Stomach (tissue), 9 donors: Measurements from ENCODE around the gene RAB31. TPM values are rescaled to one million over a fixed set of nuclear protein-coding genes. Genes with fewer than 3 reads are reported as not detected.

Source experiments
- DNase-seq, 2 donors: peaks; one replicate each; pipeline versions ENCODE4 v3.0.0 to v3.0.0-alpha.2; 2013 to 2019
- H3K27ac ChIP-seq, 5 donors: fragments of 200-600 bp in 4 of 5; sonication (generic) in 4 of 5; one replicate each; pipeline ENCODE4 v1.5.1; 2013 to 2019; ENCODE audit warnings: mild to moderate bottlenecking in 1 of 5, moderate library complexity in 1 of 5
- H3K27me3 ChIP-seq, 3 donors: fragments of 200-600 bp; sonication (generic); one replicate each; pipeline ENCODE4 v1.5.1; 2017 to 2019; ENCODE audit warnings: mixed run types in 1 of 3
- H3K36me3 ChIP-seq, 4 donors: fragments of 200-600 bp; sonication (generic); 1 replicate in 3 of 4; 2 replicates in 1 of 4; pipeline ENCODE4 v1.5.1; 2016 to 2019
- H3K4me1 ChIP-seq, 4 donors: fragments of 200-600 bp; sonication (generic); one replicate each; pipeline ENCODE4 v1.5.1; 2016 to 2019
- H3K4me3 ChIP-seq, 4 donors: fragments of 200-600 bp; sonication (generic) in 3 of 4; one replicate each; pipeline ENCODE4 v1.5.1; 2016 to 2019; ENCODE audit warnings: mild to moderate bottlenecking in 1 of 4
- H3K9me3 ChIP-seq, 4 donors: fragments of 200-600 bp; sonication (generic); one replicate each; pipeline ENCODE4 v1.5.1; 2016 to 2019
- EP300 ChIP-seq: sonication (generic); formaldehyde crosslinking; IDR thresholded peaks from one replicate; pipeline ENCODE4 v1.6.1; 2017; ENCODE audit warnings: antibody characterized with exemption
- POLR2A ChIP-seq, 4 donors: fragments of 450-650 bp; IDR thresholded peaks; one replicate each; pipeline ENCODE4 v1.6.1; 2016; ENCODE audit warnings: antibody characterized with exemption in 4 of 4, control low read depth in 2 of 4, mild to moderate bottlenecking in 1 of 4, moderate library complexity in 1 of 4
- POLR2AphosphoS5 ChIP-seq, 3 donors: sonication (generic); formaldehyde crosslinking; IDR thresholded peaks; one replicate each; pipeline ENCODE4 v1.6.1; 2016; ENCODE audit warnings: antibody characterized with exemption in 3 of 3
- WGBS, 5 donors: extraction: QIAGEN DNeasy Blood & Tissue Kit in 3 of 5; methylation state at CpG; one replicate each; pipeline versions ENCODE4 v1.1.5 to v1.1.7; 2013 to 2018; 5-methylcytosine and 5-hydroxymethylcytosine counted together
- intact Hi-C: fragments of 100-400 bp; cut with DNase I; formaldehyde crosslinking; loops from one replicate; pipeline ENCODE4 v1.15.1; 2023; ENCODE audit warnings: low total_unique reads
- polyA plus RNA-seq, 3 donors: library from polyadenylated mRNA; stranded (reverse); fragments of 200-250 nt; gene quantifications; one replicate each; pipeline ENCODE4 v1.2.3, GENCODE V29; 2013
- total RNA-seq, 5 donors: library from RNA; depleted of rRNA; stranded (reverse); fragments of >200 nt; gene quantifications; one replicate each; pipeline versions ENCODE4 v1.1.0 to v1.2.3, GENCODE V29; 2014 to 2016
- TF ChIP-seq, protein P1 (sequence below), 7 experiments: fragments of 450-650 bp in 4 of 7; fragments of 200-600 bp in 3 of 7; sonication (generic) in 3 of 7; IDR thresholded peaks; one replicate each; pipeline ENCODE4 v1.5.1; 2016 to 2019; ENCODE audit warnings: antibody characterized with exemption in 7 of 7, control low read depth in 2 of 7, mild to moderate bottlenecking in 1 of 7
- donor health status: healthy with polysubstance abuse.
- donor health status: Bipolar disorder and iron deficiency.
- donor health status: healthy.

Gene RAB31
- total and polyA plus RNA-seq, 8 donors: 10.1 to 65.5 (median 36.8) TPM

DNA sequence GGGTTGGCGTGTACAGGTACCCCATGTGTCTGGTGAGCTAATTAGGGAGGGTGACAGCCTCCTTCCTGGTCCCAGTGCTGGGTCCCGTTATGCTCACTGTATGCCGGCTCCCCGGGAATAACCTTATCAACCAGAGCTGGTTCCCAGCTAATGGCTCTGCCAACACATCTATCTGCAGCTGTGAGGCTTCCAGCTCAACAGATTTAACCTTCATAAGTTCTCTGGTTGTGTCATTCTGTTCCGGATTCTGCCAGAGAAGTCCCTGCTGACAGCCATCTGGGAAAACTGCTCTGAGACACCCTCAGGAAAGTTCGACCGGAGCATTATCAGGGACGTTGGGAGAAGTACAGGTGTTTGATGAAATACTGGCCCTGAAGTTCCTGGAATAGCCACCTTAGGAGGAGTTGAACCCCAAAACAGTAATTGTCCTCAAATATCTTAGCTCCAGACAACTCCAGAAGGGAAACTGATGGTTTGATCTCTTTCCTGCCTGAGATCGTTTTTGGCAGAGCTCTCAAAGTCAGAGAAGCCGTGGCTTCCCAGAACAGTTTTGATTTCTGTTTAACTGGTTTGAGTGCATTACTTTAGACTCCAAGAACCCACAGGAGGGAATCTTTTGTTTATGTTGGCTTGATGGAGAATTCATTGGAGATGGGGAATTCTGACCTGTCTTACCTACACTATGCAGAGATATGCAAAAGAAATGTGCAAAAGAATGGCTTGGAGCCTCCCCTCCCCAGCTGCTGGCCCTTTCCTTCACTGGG is 138.2 kb downstream of the RAB31 start:
- TF ChIP-seq EP300 (no peak), POLR2A (IDR thresholded peaks at IDR 0.05) (no peak), POLR2AphosphoS5 (IDR thresholded peaks at IDR 0.05) (no peak)
- TF ChIP-seq, protein P1, sequence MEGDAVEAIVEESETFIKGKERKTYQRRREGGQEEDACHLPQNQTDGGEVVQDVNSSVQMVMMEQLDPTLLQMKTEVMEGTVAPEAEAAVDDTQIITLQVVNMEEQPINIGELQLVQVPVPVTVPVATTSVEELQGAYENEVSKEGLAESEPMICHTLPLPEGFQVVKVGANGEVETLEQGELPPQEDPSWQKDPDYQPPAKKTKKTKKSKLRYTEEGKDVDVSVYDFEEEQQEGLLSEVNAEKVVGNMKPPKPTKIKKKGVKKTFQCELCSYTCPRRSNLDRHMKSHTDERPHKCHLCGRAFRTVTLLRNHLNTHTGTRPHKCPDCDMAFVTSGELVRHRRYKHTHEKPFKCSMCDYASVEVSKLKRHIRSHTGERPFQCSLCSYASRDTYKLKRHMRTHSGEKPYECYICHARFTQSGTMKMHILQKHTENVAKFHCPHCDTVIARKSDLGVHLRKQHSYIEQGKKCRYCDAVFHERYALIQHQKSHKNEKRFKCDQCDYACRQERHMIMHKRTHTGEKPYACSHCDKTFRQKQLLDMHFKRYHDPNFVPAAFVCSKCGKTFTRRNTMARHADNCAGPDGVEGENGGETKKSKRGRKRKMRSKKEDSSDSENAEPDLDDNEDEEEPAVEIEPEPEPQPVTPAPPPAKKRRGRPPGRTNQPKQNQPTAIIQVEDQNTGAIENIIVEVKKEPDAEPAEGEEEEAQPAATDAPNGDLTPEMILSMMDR (IDR thresholded peaks at IDR 0.05): no peak
- H3K27me3 ChIP-seq: no peaks in the 10 kb centered on the region
- intact Hi-C loops: no loop called here
- peaks cover 0 to 73% (median 40%) of the 10 kb centered on the region in 4 donors for H3K4me1 ChIP-seq
- DNase-seq: no peak
- no peak overlapping the region for H3K4me3 ChIP-seq
- no peaks in the 10 kb centered on the region for H3K36me3 ChIP-seq
- WGBS, 5 donors: 29 to 47% (median 40%) methylated on average over 10 of the region's 10 CpGs
- peak overlapping the region; percentile 29 to 74 (median 59) for H3K27ac ChIP-seq
- H3K9me3 ChIP-seq: no peaks in the 10 kb centered on the region

DNA sequence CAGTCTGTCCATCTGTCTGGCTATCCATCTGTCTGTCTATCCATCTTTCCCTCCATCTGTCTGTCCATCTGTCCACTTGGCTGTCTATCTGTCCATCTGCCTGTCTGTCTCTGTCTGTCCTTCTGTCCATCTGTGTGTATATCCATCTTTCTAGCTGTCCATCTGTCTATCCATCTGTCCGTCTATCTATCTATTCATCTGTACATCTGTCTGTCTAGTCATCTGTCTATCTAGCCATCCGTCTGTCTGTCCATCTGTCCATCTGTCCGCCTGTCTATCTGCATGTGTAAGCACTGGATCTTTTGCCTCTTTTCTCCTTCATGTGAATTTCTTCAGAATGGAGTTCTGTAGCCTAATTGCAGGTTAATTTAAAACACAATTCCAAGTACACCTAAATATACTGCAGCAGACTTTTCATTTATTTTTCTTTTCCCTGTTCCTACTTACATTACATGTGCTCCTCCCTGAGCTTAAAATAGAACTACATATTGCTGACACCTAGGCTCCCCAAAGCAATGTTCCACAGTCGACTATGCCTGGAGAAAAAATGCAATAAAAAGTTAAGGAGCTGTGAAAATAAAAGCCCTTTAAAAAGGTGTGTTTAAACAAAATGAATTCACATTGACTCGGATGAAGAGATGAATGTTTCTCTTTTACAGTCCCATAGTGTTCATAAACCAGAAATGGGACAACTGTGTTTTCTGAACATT is 140.2 kb downstream of the RAB31 start:
- H3K27me3 ChIP-seq: no peaks in the 10 kb centered on the region
- no peak overlapping the region for H3K4me3 ChIP-seq
- peak overlapping the region in 1 of 5 donors; percentile 80 for H3K27ac ChIP-seq
- H3K4me1 ChIP-seq: peaks cover 0 to 71% (median 34%) of the 10 kb centered on the region in 4 donors
- TF ChIP-seq EP300 (no peak), POLR2A (IDR thresholded peaks at IDR 0.05) (no peak), POLR2AphosphoS5 (IDR thresholded peaks at IDR 0.05) (no peak)
- TF ChIP-seq, protein P1 (IDR thresholded peaks at IDR 0.05): no peak
- H3K9me3 ChIP-seq: no peaks in the 10 kb centered on the region
- H3K36me3 ChIP-seq: no peaks in the 10 kb centered on the region
- no peak for DNase-seq
- 72 to 80% (median 77%) methylated on average over 5 of the region's 5 CpGs for WGBS, 5 donors
- intact Hi-C loops: no loop called here

DNA sequence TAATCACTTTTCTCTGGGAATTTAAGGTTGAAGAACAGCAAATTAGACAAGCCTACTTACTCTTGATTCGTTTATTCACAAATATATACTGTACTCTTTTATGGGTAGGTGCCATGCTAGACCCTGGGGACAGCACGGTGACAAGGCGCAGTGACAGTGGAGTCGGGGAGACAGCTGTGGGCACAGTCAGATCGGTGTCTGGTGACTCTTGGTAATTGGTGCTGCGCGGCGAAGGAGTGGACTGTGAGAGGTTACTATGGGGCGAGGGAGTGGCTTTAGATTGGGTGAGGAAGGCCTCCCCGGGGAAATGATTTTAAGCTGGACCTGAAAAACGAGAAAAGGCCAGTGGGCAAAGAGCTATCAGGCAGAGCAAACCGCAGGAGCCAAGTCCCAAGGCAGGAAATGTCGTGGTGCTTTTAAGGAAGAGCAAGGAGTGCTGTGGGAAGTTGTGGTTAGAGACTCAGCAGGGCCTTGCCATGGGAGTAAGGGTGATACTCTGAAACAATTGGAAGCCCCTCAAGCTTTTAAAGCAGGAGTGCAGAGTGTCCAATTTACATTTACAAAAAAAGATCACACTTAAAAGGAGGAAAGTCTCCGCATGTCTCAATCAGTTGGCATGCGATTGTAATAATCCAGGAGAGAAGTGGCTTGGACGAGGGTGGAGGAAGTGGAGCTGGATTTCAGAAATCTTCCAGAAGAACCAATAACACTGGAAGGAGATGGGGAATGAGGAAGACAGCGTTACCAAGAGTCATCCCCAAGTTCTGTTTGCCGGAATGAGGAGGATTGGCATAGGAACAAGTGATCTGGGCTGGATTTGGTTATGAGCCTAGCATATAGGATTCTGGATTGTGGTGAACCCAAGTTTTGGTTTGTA is 141.5 kb downstream of the RAB31 start:
- H3K36me3 ChIP-seq: no peaks in the 10 kb centered on the region
- intact Hi-C loops: no loop called here
- no peaks in the 10 kb centered on the region for H3K27me3 ChIP-seq
- peak; percentile 77 to 88 for DNase-seq
- peak overlapping the region in 1 of 4 donors; percentile 20 for H3K4me3 ChIP-seq
- H3K9me3 ChIP-seq: no peaks in the 10 kb centered on the region
- 33 to 58% (median 45%) methylated on average over 18 of the region's 18 CpGs for WGBS, 5 donors
- no peak for TF ChIP-seq POLR2A (IDR thresholded peaks at IDR 0.05)
- TF ChIP-seq POLR2AphosphoS5 (IDR thresholded peaks at IDR 0.05): peak in 2 of 3 donors; percentile 62 to 78
- no peak for TF ChIP-seq EP300
- TF ChIP-seq, protein P1 (IDR thresholded peaks at IDR 0.05): no peak
- H3K4me1 ChIP-seq: peaks cover 5 to 73% (median 37%) of the 10 kb centered on the region in 4 donors
- peak overlapping the region; percentile 43 to 80 (median 69) for H3K27ac ChIP-seq

DNA sequence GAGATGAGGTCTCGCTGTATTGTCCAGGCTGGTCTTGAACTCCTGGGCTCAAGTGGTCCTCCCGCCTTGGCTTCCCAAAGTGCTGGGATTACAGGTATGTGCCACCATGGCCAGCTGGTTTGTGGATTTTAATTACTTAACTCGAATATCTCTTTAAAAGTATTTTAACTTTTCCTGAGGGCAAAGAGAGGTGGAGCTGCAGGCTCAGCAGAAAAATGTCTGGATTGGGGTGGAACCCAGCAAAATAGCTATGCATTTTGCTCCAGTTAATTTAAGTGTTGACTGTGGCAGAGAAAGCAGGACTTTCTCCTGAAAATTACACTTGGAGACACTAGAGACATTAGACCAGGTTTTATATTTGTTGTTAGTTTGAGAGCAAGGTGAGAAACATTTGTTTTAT is 142.2 kb downstream of the RAB31 start:
- intact Hi-C loops: no loop called here
- no peaks in the 10 kb centered on the region for H3K9me3 ChIP-seq
- peak overlapping the region in 4 of 5 donors; percentile 61 to 80 (median 70) for H3K27ac ChIP-seq
- H3K4me1 ChIP-seq: peaks cover 12 to 78% (median 39%) of the 10 kb centered on the region in 4 donors
- WGBS, 5 donors: 75 to 85% (median 84%) methylated on average over 3 of the region's 3 CpGs
- no peak for DNase-seq
- TF ChIP-seq POLR2AphosphoS5 (IDR thresholded peaks at IDR 0.05) (no peak), POLR2A (IDR thresholded peaks at IDR 0.05) (no peak), EP300 (no peak)
- TF ChIP-seq, protein P1 (IDR thresholded peaks at IDR 0.05): no peak
- H3K4me3 ChIP-seq: peak overlapping the region in 1 of 4 donors; percentile 20
- H3K27me3 ChIP-seq: no peaks in the 10 kb centered on the region
- H3K36me3 ChIP-seq: no peaks in the 10 kb centered on the region
